Brain microvascular endothelial cell (primary cell): ENCODE data around the gene DNAH10.
"Not testable (repeated sequence)": the region's sequence is repeated elsewhere in the genome, so short reads cannot be mapped to it uniquely, and the experiment has no call there.

Experiments
- DNase-seq: peaks from one replicate; pipeline ENCODE4 v3.0.0-alpha.2; 2020
- H3K27ac ChIP-seq: fragments of 250-450 bp; sonication (Bioruptor Pico); 2 replicates; pipeline ENCODE4 v1.5.1; 2020; ENCODE audit warnings: mild to moderate bottlenecking, moderate library complexity
- H3K27me3 ChIP-seq: fragments of 250-450 bp; sonication (Bioruptor Pico); replicated peaks from 2 replicates; pipeline ENCODE4 v1.5.1; 2020; ENCODE audit warnings: mild to moderate bottlenecking
- H3K36me3 ChIP-seq: fragments of 250-450 bp; sonication (Bioruptor Pico); replicated peaks from 2 replicates; pipeline ENCODE4 v1.5.1; 2020; ENCODE audit warnings: mild to moderate bottlenecking
- H3K4me3 ChIP-seq: 2 replicates; pipeline ENCODE4 v1.5.1; 2011; ENCODE audit warnings: low read depth, mild to moderate bottlenecking, control low read depth, low read length, moderate library complexity
- CTCF ChIP-seq: IDR thresholded peaks from 2 replicates; pipeline ENCODE4 v1.5.1; 2011; ENCODE audit warnings: low read depth, mild to moderate bottlenecking, moderate library complexity, low read length, control low read depth, inconsistent platforms; ENCODE audit errors: missing control alignments
- in situ Hi-C: cut with HindIII; loops from 2 replicates; pipeline ENCODE4 v1.10.0; 2017; ENCODE audit warnings: low sequenced_read_pairs, low pct_ligation_motif_present

The DNAH10 gene

GRCh38 chr12:123942911-123943648, 181.0 kb downstream of the DNAH10 start:
- in situ Hi-C loops = no loop called here
- TF ChIP-seq CTCF = no peak

GRCh38 chr12:123943816-123944215, 181.7 kb downstream of the DNAH10 start:
- in situ Hi-C loops = no loop called here
- Histone ChIP-seq H3K27ac (no peak overlapping the region), H3K4me3 (no peak overlapping the region), H3K36me3 (peaks cover 7% of the 10 kb centered on the region), H3K27me3 (no peaks in the 10 kb centered on the region)
- no peak for DNase-seq
- no peak for TF ChIP-seq CTCF

More at GRCh38 chr12:123942911-123943648, 181.0 kb downstream of the DNAH10 start:
- Histone ChIP-seq H3K4me3 (no peak overlapping the region), H3K27ac (peak overlapping the region; percentile 85), H3K36me3 (peaks cover 7% of the 10 kb centered on the region), H3K27me3 (no peaks in the 10 kb centered on the region)
- peak; percentile 31 for DNase-seq

GRCh38 chr12:123944696-123945095, 182.6 kb downstream of the DNAH10 start:
- Histone ChIP-seq H3K27me3 (no peaks in the 10 kb centered on the region), H3K4me3 (no peak overlapping the region), H3K27ac (no peak overlapping the region), H3K36me3 (peaks cover 7% of the 10 kb centered on the region)
- in situ Hi-C loops = no loop called here
- DNase-seq = no peak
- no peak for TF ChIP-seq CTCF

- TF ChIP-seq CTCF = no peak
- DNase-seq = no peak
- H3K4me3 ChIP-seq = no peak overlapping the region
- H3K27me3 ChIP-seq = no peaks in the 10 kb centered on the region
- H3K27ac ChIP-seq = no peak overlapping the region
- H3K36me3 ChIP-seq = peaks cover 7% of the 10 kb centered on the region
- in situ Hi-C loops = no loop called here
Measured at GRCh38 chr12:123945287-123946151, 183.4 kb downstream of the DNAH10 start.

- H3K27me3 ChIP-seq = no peaks in the 10 kb centered on the region
- no peak overlapping the region for H3K4me3 ChIP-seq
- H3K36me3 ChIP-seq = peaks cover 7% of the 10 kb centered on the region
- H3K27ac ChIP-seq = no peak overlapping the region
- in situ Hi-C loops = no loop called here
- no peak for TF ChIP-seq CTCF
- DNase-seq = no peak
Measured at GRCh38 chr12:123946152-123946515, 184.0 kb downstream of the DNAH10 start.

GRCh38 chr12:123946516-123947505, 184.7 kb downstream of the DNAH10 start:
- DNase-seq, in situ Hi-C loops: not testable (repeated sequence)

GRCh38 chr12:123947531-123947930, 185.4 kb downstream of the DNAH10 start:
- H3K4me3 ChIP-seq, DNase-seq, H3K27ac ChIP-seq, H3K27me3 ChIP-seq, H3K36me3 ChIP-seq, in situ Hi-C loops: not testable (repeated sequence)

More at GRCh38 chr12:123946516-123947505, 184.7 kb downstream of the DNAH10 start:
- H3K27ac ChIP-seq, H3K4me3 ChIP-seq, H3K27me3 ChIP-seq, H3K36me3 ChIP-seq: not testable (repeated sequence)
